Frontal cortex (tissue), 4 donors: ENCODE results near the gene CBL. TPM values are rescaled to one million over a fixed set of nuclear protein-coding genes. Genes with fewer than 3 reads are reported as not detected.

Source experiments
- DNase-seq, 2 donors: peaks; one replicate each; pipeline ENCODE4 v3.0.0; 2012; ENCODE audit warnings: low spot score in 2 of 2
- FAIRE-seq: peaks from 2 replicates; lab custom pipeline; 2012; peaks lifted over from hg19 to GRCh38; lab: Jason Lieb, UNC
- total RNA-seq: library from RNA; depleted of rRNA; stranded (reverse); fragments of >200 nt; gene quantifications from one replicate; pipeline ENCODE4 v1.2.3, GENCODE V29; 2014
- donor health status: control.
- donor health status: control.
- donor health status: control.

CBL gene
- total RNA-seq, 1 donor from 2014 or later: 8.6 TPM

GRCh38 chr11:119320240-119320775 is 114.2 kb downstream of the CBL start:
- FAIRE-seq (no peak), DNase-seq (peak in 1 of 2 donors; percentile 86)

- FAIRE-seq: no peak
- peak; percentile 62 to 65 for DNase-seq
These were observed 114.8 kb downstream of the CBL start for GRCh38 chr11:119320776-119321524.

GRCh38 chr11:119322360-119322739 is 116.2 kb downstream of the CBL start:
- no peak for FAIRE-seq

GRCh38 chr11:119322921-119323531 is 116.9 kb downstream of the CBL start:
- DNase-seq: no peak
- FAIRE-seq: no peak

More at GRCh38 chr11:119322360-119322739, 116.2 kb downstream of the CBL start:
- DNase-seq: no peak

- FAIRE-seq (no peak), DNase-seq (no peak)
These were observed 117.4 kb downstream of the CBL start for GRCh38 chr11:119323532-119324033.

GRCh38 chr11:119324189-119324588 is 118.0 kb downstream of the CBL start:
- no peak for FAIRE-seq
- no peak for DNase-seq

GRCh38 chr11:119329320-119329719 is 123.2 kb downstream of the CBL start:
- no peak for FAIRE-seq
- DNase-seq: no peak

- no peak for DNase-seq
- FAIRE-seq: no peak
These were observed 124.1 kb downstream of the CBL start for GRCh38 chr11:119330237-119330636.

GRCh38 chr11:119332111-119332765 is 126.1 kb downstream of the CBL start:
- no peak for DNase-seq
- no peak for FAIRE-seq

- FAIRE-seq (peak; percentile 99), DNase-seq (peak; percentile 97 to 99)
These were observed 128.2 kb downstream of the CBL start, which contains the start of gene RNF26 for GRCh38 chr11:119334174-119334930. RNF26 (plus strand) TSS chr11:119334527; CDS start chr11:119335123, 596 bp downstream.

GRCh38 chr11:119335091-119335654 is 129.0 kb downstream of the CBL start:
- DNase-seq (no peak), FAIRE-seq (no peak)

GRCh38 chr11:119335655-119336543 is 129.8 kb downstream of the CBL start:
- FAIRE-seq: no peak
- peak in 1 of 2 donors; percentile 31 for DNase-seq

- DNase-seq: no peak
- no peak for FAIRE-seq
These were observed 130.8 kb downstream of the CBL start for GRCh38 chr11:119336744-119337469.

GRCh38 chr11:119337581-119338317 is 131.6 kb downstream of the CBL start:
- FAIRE-seq: no peak
- DNase-seq: no peak

- FAIRE-seq (no peak), DNase-seq (peak; percentile 81 to 83)
These were observed 132.3 kb downstream of the CBL start for GRCh38 chr11:119338318-119338890.

GRCh38 chr11:119338965-119339588 is 132.9 kb downstream of the CBL start:
- FAIRE-seq (no peak), DNase-seq (no peak)
